T1000 (cell line): ENCODE data around the gene PGBD5.

ENCODE experiments used
- DNase-seq: peaks from one replicate; lab custom pipeline; 2025; ENCODE audit warnings: mixed read lengths; lab: John Stamatoyannopoulos, UW

PGBD5 gene

GRCh38 chr1:230322967-230323547, 103.1 kb downstream of the PGBD5 start:
- no peak for DNase-seq

DNA sequence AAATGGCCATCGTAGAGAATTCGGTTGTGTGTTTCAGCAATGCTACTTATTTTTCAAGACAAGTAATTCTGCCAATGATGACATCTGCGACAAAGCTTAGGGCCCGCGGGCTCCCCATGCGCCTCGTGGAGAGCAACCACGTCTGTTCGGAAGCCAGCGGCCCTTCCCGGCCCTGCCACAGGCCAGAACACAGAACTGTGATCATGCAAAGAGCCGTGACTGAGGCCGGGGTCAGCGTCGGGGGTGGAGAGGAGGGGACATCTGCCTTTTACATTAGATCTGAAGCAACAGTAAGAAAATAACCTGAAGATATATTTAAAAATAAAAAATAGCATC, 103.7 kb downstream of the PGBD5 start:
- no peak for DNase-seq

DNA sequence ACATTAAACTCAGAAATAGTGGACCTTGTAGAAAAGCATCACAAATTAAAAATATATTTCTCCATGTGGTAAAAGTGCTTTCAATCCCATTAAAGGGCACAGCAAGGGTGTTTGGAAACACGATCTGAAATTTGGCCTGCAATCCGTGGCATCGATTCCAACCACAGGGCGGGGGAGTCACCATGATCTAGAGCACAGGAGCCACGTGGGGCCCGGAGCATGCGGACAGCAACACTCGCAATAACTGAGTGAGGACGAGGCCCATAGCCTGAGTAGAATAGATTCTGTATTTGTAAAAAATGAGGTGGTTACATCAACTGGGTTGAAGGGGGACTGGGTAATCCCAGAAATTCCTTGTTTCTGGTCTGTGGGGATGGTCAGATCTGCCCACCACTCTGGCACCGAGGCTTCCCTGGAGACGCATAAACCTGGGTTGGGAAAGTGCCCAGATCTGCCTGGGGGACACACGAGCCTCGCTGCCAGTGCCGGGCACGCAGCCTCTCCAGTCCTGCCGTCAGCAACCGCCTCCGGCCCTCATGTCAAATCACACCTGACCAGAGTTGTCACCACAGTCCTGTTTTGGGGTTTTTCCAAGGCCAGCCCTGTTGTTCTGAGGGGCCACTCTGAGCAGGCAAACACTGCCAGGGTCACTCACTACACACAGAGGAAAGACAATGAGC, 104.3 kb downstream of the PGBD5 start:
- no peak for DNase-seq

GRCh38 chr1:230321341-230321740, 104.8 kb downstream of the PGBD5 start:
- DNase-seq = no peak

DNA sequence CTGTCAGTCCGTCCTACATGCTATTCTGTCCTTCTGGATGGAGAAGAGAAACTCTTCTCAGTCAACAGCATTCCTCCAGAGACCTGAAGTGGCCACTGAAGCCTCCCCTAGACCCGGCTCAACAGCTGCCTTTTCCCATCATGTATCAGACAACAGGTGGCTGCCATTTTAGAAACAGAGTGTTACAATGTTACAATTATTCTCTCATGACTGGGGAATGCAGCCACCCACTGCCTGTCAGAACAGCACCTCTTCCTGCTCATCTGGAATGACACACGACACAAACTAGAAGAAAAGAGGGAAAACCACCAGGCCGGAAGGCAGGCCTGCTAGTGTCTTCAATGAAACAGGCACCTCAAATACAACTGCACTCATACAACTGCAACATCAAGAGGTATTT, 105.3 kb downstream of the PGBD5 start:
- no peak for DNase-seq

DNA sequence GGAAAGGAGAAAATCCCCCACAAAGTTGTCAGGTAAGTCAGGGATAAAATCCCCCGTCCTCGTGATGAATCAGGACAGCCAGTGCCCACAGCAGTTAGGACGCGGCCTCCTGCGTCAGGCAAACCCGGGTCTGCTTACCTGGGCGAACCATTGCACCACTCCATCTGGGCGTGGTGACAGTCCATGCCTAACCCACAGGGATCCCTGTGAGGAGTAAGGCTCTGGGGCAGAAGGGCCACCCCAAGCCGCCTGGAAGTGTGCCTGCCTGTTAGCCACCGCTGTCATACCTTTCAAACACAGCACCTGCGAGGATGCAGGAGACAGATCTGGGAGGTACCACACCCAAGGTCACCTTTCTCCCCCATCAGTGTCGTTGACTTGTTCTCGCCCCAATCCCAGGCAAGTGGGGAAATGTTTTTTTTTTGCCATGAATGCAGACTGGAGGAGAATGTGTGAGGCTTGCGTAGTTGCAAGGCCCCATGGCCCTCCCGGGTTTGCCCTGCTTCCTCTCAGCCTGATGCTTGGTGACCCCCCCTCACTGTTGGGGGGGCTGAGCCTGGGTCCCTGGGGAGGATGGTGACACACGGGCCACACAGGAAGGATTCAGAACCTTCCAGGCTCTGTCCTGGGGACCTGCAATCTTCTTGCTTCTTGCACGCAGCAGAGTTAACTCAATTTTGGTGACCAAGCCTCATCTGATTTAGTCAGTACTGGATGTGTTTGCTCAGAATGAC, 107.0 kb downstream of the PGBD5 start:
- no peak for DNase-seq

DNA sequence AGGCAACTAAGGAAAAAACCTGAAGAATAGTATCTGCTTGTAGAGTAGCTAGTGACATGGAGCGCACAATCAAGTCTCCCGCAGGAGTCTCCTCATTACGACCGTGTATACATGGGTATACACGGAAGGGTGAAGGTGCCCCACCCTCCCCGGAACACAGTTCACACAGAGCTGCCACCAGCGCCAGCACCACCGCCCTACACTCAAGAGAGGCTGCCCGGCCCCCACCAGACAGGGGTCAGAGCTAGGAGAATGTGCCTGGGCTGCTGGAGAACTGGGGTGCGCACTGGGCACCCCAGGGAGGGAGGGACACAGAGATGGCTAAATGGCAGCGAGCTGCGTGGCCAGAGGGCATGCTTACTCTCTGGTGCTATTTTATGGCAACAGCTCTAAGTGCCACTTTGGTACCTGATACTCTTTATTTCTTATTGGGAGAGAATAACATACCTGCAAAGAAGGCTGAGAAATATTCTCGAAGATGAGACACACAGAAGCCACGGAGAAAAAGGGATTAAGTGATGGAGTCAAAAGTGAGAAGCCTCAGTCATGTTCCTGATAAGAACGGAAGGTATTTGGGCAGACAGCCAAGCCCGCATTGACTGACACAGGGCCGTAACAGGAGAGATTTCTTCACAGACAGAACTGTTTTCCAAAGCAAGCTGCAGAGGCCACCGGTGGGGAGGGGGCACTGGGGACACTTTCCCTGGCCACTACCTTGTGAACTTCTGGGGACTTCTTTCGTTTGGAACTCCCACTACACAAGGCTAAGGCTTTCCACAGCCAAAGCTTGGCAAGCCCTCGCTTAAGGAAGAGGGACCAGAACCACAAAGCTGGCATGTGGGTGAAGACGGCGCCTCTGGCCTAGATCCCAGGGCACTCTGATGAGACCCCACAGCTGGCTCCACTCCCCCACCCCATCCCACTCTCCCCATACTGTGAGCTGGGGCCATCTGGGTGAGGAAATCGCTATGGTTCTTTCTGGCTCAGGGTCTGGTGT, 108.0 kb downstream of the PGBD5 start:
- DNase-seq = no peak

GRCh38 chr1:230316864-230317745, 109.0 kb downstream of the PGBD5 start:
- no peak for DNase-seq

GRCh38 chr1:230315099-230315498, 111.0 kb downstream of the PGBD5 start:
- no peak for DNase-seq

GRCh38 chr1:230314142-230314470, 112.0 kb downstream of the PGBD5 start:
- DNase-seq = no peak

- no peak for DNase-seq
These were observed 112.5 kb downstream of the PGBD5 start for GRCh38 chr1:230313453-230314141.

- no peak for DNase-seq
These were observed 113.5 kb downstream of the PGBD5 start for GRCh38 chr1:230312676-230313075.

GRCh38 chr1:230310381-230311163, 115.6 kb downstream of the PGBD5 start:
- DNase-seq = no peak

- no peak for DNase-seq
These were observed 116.4 kb downstream of the PGBD5 start for GRCh38 chr1:230309646-230310177.

- DNase-seq = no peak
These were observed 117.3 kb downstream of the PGBD5 start for GRCh38 chr1:230308821-230309220.

- no peak for DNase-seq
These were observed 118.1 kb downstream of the PGBD5 start for GRCh38 chr1:230308039-230308438.

- no peak for DNase-seq
These were observed 118.9 kb downstream of the PGBD5 start for GRCh38 chr1:230307213-230307612.

DNA sequence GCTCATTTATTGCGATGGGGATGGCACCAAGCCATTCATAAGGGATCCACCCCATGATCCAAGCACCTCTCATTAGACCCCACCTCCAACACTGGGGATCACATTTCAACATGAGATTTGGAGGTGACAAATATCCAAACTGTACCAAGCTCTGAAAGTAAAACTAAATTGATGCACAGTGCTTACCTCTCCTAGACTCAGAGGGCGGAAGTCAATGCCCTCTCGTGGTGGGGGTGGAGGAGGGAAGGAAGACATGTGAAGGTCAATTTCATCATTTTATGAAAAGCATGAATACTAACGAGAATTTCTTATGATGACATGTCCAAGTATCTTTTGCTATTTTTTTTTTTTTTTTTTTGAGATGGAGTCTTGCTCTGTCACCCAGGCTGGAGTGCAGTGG, 120.0 kb downstream of the PGBD5 start:
- DNase-seq = no peak

DNA sequence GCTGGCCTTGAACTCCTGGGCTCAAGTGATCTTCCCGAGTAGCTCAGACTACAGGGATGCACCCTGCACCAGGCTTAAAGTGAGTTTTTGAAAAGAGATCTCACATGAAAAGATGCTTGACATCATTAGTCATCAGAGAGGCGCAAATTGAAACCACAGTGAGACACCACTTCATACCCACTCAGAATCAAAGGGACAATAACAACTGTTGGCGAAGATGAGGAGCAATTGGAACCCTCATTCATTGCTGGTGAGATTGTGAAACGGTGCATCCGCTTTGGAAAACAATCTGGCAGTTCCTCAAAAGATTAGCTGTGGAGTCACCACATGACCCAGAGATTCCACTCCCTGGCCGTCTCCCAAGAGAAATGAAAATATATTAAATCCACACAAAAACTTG, 122.3 kb downstream of the PGBD5 start:
- DNase-seq = no peak

GRCh38 chr1:230303069-230303468, 123.1 kb downstream of the PGBD5 start:
- DNase-seq = no peak
